Ishikawa (cell line): ENCODE data around the gene ZNF43.

Experiments
- CEBPB ChIP-seq: IDR thresholded peaks from 2 replicates; pipeline ENCODE4 v1.6.1; 2012
- CREB1 ChIP-seq: IDR thresholded peaks from 2 replicates; pipeline ENCODE4 v1.6.1; 2012; ENCODE audit warnings: low read depth
- EGR1 ChIP-seq: IDR thresholded peaks from 2 replicates; pipeline ENCODE4 v1.6.1; 2012
- EP300 ChIP-seq: IDR thresholded peaks from 2 replicates; pipeline ENCODE4 v1.6.1; 2012; ENCODE audit warnings: borderline replicate concordance
- TAF1 ChIP-seq: IDR thresholded peaks from 2 replicates; pipeline ENCODE4 v1.6.1; 2012; ENCODE audit warnings: low read depth, mild to moderate bottlenecking
- TCF12 ChIP-seq: IDR thresholded peaks from 2 replicates; pipeline ENCODE4 v1.6.1; 2012; ENCODE audit warnings: low read depth
- TF ChIP-seq, protein P1 (sequence below): IDR thresholded peaks from 2 replicates; pipeline ENCODE4 v1.6.1; 2012

DNA sequence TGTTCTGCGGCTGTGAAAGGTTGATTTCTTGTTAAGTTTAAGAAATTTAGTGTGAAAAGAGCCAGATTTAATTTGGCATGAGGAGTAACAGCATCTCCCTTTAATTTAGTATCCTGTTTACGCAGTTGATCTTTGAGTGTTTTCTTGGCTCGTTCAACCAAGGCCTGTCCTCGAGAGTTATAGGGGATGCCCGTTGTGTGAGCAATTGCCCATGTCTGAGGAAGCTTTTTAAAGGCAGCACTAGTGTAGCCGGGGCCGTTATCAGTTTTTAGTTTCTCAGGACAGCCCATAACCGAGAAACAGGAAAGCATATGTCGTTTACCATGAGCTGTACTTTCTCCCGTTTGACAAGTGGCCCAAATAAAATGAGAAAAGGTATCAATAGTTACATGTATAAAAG is 47.5 kb upstream of the ZNF43 start:
- no peak for TF ChIP-seq EGR1
- TF ChIP-seq CREB1 = no peak
- TF ChIP-seq, protein P1, sequence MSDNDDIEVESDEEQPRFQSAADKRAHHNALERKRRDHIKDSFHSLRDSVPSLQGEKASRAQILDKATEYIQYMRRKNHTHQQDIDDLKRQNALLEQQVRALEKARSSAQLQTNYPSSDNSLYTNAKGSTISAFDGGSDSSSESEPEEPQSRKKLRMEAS = no peak
- no peak for TF ChIP-seq EP300
- no peak for TF ChIP-seq TAF1
- TF ChIP-seq CEBPB = no peak
- TF ChIP-seq TCF12 = no peak
